ENCODE data around the gene PCARE.

The PCARE gene

DNA sequence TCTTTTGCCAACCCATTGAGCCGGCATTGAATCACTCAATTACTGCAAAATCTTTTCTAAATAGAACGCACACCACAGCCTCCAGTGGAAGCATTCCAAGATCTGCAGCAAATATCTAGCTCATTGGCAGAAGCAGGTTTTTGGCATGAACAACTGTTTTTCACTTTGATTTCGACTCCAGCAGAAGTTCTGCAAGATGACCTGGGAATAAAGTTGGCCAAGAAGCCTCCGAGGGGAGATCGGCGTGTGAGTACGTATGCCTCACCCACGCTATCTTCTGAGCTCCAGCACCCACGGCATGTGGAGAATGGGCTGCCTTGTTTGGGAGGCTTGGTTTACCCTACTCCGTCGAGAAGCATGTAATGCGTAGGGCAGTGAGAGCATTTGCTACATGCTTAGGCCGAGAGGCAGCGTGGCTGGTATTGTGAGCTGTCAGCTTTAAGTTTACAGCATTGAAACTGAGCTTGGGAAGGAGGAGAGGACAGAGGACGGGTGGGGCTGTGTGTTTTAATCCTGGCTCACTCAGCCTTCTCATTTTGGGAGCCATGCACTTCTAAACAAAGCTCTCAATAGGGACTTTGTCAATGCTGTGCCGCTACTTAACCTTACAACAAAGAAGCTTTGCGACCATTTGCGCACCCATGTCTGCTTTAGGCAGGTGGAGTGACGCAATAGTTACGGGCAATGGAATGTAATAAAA, 10.5 kb downstream of the PCARE start:
- in situ Hi-C loops (cut with HindIII; ENCODE audit: low sequenced_read_pairs): no loop called here

DNA sequence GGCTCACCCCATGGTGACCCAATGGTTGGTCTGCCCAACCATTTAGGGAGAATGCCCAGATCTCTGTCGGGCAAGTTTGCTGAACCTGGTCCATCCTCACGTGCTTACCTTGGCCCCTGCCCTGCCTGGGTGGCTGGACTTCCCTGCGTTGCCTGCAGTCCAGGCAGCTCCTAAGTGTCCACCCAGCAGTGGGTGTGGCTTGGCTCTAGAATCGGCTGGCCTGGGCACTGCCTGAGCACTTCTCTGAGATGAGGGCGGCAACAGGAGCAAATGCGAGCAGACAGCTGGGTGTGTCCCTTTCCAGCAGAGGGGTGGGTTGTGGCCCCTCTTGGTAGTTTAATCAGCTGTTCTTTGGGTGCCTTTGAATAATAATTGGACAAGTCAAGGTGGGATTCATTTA, 11.3 kb downstream of the PCARE start:
- in situ Hi-C loops (cut with HindIII; ENCODE audit: low sequenced_read_pairs): no loop called here

DNA sequence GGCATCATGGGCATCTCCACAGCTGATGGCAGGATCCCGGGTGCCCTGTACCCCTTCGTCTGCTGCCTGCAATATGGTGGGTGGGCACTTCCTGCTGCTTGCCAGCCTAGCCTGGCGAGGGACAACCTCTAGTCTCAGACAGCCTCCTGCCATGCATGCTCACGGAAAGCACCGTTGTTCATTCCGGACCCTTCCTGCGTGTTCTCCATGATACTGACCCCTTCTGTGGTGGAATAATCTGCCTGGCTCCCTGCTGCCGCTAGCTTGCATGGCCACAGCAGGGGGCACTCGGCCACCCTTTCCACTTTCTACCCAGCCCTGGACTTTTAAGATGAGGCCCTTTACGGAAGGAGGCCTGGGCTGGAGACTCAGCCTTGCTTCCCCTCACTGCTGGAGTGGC, 12.0 kb downstream of the PCARE start:
- in situ Hi-C loops (cut with HindIII; ENCODE audit: low sequenced_read_pairs): no loop called here

DNA sequence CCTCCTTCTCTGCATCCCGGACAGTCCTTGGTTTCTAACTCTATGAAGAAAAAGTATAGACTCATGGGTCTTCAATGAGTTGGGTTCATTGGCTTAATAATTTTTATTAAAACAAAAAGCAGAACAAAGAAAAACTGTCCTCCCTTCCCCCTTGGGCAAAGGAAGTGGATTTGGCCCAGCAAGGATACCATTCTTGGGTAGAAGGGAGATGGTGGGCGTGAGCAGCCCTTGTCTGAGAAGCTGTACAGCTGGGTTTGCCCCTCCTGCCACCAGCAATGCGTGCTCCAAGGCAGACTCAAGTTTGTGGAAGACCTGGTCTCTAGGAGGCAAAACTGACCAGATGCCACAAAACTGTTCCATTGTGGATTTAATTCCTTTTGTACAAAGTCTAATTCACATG, 12.7 kb downstream of the PCARE start:
- in situ Hi-C loops (cut with HindIII; ENCODE audit: low sequenced_read_pairs): no loop called here

DNA sequence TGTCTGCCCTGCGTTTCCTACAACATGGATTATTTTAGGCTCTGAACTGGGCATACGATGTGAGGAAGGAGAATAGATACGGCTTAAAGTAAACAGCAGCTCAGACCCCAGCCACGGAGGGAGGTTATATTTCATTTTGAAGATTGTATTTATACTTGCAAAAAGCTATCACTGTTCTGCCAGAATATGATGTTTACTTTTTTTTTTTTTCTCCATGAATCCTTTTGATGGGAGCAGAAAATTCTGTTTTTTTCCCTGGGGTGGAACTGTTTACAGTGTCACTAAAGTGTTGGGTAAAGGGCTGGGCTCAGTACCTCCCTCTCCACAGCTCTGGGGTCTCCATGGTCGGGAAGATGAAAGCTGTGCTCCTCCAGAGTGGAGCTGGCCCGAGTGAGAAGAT, 13.1 kb downstream of the PCARE start:
- in situ Hi-C loops (cut with HindIII; ENCODE audit: low sequenced_read_pairs): no loop called here

DNA sequence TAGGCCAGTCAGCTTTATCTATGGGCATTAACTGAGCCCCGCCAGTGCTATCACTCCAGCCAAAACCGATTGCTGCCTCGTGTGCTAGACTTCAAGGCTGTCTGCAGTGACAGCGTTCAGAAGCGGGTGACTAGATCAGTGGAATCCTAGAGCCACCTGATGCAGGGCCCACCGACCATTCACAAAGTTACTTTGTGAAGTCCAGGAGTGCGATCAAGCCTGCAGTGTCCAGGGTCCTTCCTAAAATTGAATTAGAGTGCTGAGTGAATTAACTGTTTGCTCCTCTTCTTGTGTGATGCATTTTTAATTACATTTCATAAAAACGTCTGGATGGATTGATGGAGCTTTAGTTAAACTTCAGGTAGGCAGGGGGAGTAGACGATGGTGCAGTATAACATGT, 13.9 kb downstream of the PCARE start:
- in situ Hi-C loops (cut with HindIII; ENCODE audit: low sequenced_read_pairs): no loop called here

DNA sequence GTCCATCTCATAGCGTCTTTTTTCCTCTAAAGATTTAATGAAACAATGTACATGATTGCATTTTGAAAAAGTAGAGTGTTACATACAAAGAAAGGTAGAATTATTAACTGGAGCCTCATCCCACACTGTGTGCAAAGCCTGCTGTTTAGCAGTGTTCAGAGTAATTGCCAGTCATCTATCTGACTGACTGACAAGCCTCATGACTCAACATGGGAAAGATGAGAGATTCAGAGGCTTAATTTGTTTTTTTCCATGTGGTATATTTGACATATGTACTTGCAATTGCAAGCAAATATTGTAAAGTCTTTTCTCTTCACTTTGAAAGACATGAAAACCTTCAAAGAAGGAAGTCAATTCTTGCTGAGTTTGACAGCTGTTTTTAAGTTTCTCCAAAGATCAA, 14.7 kb downstream of the PCARE start:
- in situ Hi-C loops (cut with HindIII; ENCODE audit: low sequenced_read_pairs): no loop called here

DNA sequence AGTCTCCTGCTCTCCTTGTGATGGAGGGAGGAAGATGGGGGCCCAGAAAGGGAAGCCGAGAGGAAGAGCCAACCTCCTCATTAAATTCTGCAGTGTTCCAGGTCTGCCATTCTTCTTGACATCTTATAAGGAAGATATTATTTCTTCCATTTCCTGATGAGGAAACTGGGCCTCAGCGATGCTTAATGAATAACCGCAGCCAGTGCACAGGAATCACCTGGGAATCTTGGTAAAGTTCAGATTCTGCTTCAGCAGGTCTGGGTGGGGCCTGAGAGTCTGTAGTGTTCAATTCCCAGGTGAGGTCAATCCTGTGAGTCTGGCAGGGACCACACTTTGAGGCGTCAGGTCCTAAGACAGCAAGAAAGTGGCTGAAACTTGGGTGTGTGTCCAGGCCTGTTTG, 17.3 kb downstream of the PCARE start:
- in situ Hi-C loops (cut with HindIII; ENCODE audit: low sequenced_read_pairs): no loop called here

DNA sequence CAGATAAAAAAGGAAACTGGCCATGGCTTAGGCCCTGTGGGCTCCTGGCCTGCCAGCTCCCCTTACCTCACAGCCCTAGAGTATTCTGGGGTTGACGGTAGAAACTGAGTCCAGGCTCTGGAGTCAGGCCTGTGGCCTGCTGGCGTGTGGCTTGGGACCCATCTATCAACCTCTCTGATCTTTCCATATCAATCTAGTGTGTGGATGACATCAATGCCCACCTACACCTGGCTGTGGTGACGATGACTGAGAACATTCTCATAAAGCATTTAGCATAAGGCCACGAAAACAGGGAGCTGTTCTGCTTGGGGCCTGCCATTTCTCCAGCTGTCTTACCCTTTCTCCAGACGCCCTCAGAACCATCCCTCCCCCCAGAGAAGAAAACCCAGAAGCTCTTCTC, 17.9 kb downstream of the PCARE start:
- in situ Hi-C loops (cut with HindIII; ENCODE audit: low sequenced_read_pairs): no loop called here

DNA sequence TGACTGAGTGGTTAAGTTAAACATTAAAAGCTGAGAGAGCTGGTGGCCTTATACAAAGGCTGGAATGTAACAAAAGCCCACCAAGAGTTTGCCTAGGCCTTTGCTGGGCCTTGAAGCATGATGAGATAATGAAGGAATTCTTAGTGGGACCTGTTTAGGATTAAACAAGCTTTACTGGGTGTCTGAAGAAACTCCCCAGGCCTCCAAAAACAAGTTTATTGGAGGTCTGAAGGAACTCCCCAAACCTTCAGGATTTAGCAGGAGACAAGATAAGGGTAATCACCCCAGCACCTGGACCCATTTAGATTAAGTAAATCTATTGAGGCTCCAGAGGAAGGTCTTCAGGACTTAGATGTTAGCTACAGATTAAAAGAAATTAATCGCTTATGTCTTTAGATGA, 18.7 kb downstream of the PCARE start:
- in situ Hi-C loops (cut with HindIII; ENCODE audit: low sequenced_read_pairs): no loop called here

DNA sequence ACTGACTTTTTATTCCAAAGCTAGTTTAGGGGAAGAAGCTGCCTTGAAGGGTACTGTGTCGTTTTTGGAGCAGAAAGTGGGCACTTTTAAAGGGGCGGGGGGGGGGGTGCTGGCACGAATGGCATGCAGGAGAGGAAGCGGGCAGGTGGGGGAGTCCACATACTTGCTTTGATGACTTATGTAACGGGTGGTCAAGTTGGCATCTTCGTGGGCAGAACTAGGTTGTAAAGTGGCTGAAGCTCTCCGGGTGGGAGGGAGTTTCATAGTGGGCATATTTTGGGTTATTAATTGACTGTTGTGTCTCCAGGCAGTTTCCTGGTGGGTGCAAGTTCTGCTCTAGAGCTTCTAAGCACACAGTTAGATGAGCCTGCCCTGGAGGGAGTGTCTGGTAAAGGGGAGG, 19.9 kb downstream of the PCARE start:
- in situ Hi-C loops (cut with HindIII; ENCODE audit: low sequenced_read_pairs): no loop called here

DNA sequence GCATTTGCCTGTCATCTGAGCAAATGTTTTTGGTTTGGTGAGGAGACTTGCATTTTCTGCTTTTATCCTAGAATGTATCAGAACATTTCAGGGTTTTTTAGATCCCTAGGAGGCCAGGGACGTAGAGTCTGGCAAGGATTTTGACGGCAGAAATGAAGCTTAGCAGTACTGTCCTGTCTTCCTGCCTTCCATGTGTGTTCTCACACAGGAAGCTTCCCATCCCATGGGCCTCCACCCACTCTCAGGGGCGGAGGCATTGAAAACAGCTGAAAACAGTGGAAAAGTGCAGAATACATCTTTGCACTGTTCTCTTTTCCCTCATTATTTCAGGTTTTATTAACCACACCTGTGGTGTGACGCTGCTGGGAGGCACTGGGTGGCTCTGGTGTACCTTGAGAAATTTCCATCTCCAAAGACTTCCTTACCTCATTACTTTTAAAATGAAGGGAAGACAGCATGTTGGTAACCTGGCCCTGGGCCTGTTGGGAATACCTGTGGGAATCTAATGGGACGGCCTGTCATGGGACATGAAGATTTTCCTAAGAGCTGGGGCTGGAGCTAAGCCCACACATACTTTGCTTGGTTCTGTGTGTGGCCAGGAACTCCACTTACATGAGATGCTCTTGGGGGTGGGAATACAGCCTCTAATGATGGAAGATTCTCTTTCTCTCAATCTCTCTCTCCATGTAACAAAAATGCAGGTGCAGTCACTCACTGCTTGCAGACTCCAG, 20.5 kb downstream of the PCARE start:
- in situ Hi-C loops (cut with HindIII; ENCODE audit: low sequenced_read_pairs): no loop called here

DNA sequence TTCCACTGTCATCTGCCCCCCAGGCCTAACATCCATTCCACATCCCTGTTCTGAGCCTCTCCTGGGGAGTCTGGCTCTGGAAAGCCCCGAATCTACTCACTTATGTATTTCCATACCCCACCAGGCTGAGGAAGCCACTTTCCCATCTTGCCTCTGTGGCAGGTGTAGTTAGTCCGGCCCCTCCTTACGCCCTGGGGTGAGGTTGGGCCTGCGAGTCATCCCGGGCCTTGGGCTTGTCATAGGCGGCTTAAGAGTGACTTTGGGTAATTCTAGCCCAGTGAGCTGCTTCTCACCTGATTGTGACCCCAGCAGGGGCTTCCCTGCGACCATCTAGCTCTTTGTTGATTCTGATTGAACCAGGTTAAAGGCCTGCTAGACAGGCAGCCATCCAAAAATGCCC, 21.1 kb downstream of the PCARE start:
- in situ Hi-C loops (cut with HindIII; ENCODE audit: low sequenced_read_pairs): no loop called here

DNA sequence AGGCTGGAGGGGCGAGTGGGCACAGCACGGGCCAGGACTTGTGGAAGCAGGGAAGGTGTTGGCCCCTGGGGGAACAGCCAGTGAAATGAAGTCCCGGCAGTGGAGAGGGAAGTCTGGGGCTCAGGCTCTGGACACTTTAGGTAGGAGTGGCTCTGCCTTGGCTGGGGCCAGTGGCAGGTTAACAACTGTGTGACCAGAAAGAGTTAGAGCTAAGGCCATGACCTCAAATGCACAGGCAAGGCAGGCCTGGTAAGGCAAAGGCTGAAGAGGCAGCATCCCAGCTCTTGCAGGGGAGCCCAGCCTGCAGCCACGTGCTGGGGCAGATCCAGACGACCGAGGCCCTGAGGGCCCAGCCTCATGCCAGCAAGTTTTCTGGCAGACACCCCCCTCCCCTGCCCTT, 21.5 kb downstream of the PCARE start:
- in situ Hi-C loops (cut with HindIII; ENCODE audit: low sequenced_read_pairs): no loop called here

DNA sequence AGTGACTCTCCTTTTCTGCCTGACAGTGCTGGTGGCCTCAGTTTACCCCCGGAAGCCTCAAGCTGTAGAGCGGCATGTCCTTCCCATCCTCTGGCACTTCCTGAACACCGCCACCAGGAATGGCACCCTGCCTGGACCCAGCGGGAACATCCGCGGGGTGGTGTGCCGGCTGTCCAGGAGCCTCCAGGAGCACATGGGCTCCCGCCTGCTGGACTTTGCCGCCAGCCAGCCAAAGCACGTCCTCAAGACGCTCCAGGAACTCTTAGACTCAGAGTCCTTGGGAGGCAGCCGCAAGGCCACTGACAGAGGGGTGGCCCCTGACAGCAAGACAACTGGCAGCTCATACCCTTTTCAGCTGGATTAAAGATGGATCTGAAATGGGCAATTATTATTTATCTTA, 22.6 kb downstream of the PCARE start:
- in situ Hi-C loops (cut with HindIII; ENCODE audit: low sequenced_read_pairs): no loop called here

DNA sequence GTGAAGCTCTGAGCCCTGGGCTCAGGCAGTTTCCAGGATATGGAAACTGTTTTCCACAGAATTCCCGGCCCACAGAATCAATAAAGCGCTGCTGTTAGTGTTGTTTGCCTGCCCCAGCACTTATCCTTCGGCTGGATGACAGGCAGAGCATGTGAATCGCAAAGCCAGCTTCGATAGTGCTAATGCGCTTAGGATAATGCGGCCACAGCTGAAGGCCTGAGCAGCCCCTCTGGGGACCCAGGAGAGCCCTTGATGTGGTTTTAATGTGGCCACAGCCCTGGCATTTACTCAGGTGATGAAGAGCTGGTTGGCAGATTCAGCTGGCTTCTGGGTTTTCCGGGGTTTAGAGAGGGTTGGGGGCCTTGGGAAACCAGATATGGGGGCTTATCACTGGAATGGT, 23.7 kb downstream of the PCARE start:
- in situ Hi-C loops (cut with HindIII; ENCODE audit: low sequenced_read_pairs): no loop called here

DNA sequence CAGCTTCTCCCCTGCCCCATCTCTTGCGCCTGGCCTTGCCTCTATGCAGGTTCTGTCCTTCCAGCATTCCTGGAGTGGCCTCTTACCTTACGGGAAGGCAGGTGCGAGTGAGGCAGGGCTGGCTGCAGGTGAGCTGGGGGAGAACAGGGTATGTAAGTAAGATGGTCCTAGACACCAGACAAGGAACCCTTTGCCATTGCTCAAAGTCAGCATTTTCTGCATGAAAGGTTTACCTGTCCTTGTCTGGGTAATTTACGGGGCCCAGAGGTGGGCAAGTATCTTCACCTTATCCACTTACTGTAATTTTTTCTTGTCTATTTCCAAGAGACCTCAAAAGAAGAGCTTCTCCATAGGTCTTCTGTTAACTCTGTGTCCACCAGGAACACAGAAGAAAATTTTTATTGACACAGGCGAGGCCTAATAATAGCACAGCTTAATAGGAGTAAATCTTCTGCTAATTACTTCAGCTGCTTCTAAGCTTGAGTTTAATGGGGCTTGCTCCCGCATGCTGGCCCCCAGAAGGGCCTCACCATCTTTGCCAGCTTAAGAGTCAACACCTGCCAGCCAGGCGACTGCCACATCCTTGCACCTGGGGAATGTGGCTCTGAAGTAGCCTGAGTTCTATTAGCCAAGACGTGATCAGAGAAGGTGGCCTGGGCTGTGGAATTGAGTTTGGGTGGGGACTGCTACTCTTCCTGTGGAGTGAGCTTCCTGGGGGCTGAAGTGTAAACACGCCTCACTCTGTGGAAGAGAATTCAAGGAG, 27.1 kb downstream of the PCARE start:
- in situ Hi-C loops (cut with HindIII; ENCODE audit: low sequenced_read_pairs): no loop called here

DNA sequence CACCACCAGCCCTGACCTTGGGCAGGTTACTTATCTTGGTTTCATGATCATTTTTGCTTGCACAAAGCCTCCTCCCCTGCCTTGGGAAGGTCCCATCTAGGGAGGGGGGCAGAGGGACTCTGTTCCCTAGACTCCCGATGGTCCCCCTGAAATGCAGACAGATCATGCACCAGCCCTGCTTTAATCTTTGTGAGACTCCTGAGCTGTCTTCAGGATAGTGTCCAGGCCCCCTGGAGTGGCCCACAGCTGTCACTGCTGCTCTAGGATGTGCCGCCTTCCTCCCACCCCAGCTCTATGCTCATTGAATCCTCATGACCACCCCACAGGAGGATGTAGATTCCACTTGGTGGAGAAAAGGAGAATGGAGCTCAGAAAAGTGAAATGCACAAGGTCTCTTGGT, 28.0 kb downstream of the PCARE start:
- in situ Hi-C loops (cut with HindIII; ENCODE audit: low sequenced_read_pairs): no loop called here

DNA sequence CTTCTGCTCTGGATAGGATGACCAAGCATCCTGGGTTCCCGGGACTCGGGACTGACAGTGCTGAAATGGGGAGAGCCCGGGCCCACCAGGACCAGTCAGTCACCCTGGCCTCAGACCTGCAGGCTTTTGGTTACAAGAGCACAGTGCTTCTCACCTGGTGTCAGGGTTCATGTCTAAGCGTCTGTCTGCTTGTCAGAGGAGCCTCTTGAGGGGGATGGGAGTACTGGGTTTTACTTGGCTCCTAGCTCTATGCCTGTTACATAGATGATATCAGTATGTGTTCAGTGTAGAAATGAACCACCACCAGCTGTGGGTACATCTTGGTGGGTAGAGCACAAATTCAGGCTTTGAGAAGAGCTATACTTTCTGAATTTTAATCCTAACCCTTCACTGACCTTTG, 29.9 kb downstream of the PCARE start:
- in situ Hi-C loops (cut with HindIII; ENCODE audit: low sequenced_read_pairs): no loop called here

DNA sequence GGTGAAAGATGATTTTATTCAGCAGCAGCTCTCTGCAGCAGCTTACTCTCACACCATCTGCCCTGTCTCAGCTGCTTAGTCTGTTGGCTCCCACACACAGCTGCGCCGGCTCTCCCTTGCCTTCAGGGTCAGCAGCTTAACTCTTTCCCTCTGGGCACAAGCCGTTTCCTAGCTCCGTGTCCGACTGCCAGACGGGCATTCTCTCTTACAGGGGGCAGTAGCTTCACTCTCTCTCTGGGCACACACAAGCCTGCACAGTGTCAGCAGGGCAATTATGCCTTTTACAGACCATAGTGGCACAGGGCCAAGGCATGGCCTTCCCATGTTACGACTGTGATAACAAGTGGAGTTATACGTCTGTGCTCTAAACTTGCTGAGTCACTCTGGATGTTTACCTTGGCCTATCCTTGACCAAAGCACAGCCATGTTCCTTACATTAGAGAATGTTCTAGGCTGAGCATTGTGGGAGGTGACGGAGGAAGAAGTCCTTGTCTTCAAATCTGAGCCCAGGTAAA, 31.7 kb downstream of the PCARE start:
- in situ Hi-C loops (cut with HindIII; ENCODE audit: low sequenced_read_pairs): no loop called here

DNA sequence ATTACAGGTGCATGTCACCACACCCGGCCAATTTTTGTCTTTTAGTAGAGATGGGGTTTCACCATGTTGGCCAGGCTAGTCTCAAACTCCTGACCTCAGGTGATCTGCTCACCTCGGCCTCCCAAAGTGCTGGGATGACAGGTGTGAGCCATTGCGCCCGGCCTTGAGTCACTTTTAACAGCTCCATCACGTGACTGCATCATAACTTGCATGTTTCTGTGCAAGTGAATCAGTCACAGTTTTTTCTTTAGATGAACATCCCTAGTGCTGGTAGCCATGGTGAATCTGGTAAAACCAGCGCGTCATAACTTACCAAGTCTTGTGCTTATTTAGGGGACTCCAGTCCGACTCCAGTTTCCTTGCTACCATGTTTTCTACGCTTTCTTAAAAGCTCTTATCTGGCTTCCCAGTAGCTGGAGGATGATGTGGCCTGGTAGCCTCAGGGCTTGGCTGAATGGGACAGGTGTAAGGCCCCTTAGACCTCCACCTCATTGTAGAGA, 33.1 kb downstream of the PCARE start:
- in situ Hi-C loops (cut with HindIII; ENCODE audit: low sequenced_read_pairs): no loop called here

DNA sequence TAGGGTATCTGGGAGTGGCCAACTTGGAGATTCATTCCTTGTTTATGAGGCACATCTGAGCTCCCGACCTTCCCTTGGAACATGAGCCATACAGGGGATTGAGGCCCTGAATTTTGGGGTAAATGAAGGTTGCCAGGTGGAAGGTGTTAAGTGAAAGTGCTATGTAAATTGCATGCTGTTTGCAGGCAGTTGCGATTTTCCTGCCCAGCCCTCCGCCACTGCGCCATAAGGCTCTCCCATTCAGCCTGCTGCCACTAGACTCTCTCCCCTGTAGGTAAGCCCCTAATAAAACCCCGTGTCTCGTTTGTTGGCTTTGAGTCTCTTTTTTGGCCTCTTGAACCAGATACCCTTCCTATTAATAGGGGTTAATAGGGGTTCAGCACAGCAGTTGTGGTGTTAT, 33.8 kb downstream of the PCARE start:
- in situ Hi-C loops (cut with HindIII; ENCODE audit: low sequenced_read_pairs): no loop called here

All from endothelial cell of hepatic sinusoid (primary cell).